HG03045 (cell line): ENCODE data around the gene TMEM119.

Source experiments
- ATAC-seq: cut with Tn5 transposase; IDR thresholded peaks from one replicate; pipeline ENCODE4 v1.9.1; 2021; ENCODE audit warnings: mild to moderate bottlenecking, moderate library complexity; ENCODE audit not compliant: unreplicated experiment

Gene TMEM119

DNA sequence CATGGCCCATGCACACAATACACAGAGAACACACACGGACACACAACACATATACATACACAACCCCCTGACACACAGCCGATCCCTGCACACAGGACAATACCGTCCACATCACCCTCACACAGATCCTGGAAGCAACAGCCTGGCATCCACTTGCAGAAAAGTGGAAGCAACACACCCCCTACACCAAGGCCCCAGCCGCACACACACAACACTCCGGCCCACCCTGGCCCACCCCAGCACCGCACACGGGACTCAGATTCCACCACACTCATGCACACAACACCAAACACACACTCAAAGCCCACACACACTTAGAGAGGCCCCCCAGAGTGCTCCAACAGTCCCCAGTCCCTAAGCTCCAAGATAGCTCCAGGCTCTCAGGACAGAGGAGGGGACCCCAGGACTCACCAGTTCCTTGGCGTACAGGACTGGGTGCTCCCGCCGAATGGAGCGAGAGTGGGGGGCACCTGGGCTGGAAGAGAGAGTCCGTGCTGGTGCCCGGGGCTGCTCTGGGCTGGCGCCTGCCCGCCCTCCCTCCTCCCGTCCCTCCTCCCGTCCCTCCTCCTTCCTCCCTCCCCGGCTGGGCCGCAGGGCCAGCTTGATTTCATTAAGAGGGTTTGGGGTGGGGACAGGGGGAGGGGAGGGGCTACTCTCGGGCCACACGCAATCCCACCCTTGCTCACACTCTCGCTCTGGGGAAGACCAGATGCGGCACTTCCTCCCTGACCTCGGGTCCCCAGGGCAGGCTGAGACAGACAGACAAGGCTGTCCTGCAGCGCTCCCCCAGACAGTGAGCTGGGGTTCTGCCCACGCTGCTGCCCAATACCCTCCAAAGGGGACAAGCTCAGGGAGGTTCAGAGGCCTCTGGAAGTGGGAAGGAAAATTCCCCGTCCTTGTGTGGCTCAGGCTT, at the start of gene TMEM119:
TSS of gene TMEM119 (minus strand) at position 526 of the 913 bp plus-strand sequence. CDS start 5,701 bp downstream, outside the sequence.
- no peak for ATAC-seq

DNA sequence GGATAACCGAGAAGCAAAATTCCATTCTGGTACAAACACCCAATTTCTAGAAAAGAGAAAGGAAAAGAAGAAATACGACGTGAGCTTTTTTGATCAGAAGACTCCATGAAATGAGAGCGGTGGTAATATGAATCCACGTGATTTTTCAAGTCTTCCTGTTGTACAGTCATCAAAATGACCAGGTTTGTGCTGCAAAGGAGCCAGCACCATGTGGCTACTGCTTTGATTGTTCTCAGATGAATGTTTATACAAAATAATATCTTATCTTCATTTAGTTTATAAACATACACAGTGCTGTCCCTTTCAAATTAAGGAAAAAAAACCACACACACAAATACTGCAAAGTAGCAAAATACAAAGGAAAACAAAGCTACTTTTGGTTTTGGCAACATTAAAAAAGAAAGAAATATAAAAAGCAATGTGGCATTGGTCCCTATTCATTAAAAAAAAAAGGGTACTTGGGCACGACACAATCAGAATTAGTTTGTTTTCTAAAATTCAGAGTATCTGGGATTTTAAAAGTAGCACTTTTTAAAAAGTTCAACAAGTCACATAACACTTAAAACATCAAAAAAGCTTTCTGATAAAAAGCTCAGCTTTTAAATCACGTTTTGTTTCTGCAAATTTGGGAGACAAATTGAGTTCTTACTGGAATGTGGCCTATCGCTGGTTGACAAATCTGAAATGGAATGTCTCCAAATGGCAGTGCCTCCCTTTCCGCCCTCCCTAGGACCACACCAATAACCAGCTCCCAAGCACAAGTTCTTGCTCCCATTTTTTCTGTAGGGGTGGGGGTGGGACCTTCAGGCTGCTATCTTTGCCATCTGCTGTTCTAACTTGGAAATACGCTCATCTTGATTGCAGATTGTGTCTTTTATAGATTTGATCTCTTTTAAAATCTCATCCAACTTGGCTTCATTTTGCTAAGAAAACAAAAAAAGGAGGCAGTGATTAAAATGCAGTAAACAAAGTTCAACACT, 49.0 kb upstream of the TMEM119 start:
- no peak for ATAC-seq

GRCh38 chr12:108645686-108646599, 48.1 kb upstream of the TMEM119 start:
- ATAC-seq: no peak

DNA sequence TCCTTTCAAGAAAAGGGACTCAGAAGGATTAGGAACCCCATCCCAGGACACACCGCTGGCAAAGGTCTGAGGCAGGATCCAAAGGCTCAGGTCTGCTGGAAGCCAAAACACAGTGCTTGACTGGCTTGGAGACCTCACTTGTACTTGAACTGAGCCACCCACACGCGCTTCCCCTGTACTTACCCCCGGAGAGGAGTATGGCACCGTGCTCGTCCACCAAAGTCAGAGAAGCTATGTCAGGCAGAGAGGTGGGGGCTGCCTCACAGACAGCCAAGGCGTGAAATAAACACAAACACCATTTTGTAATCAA, 46.9 kb upstream of the TMEM119 start:
- no peak for ATAC-seq

DNA sequence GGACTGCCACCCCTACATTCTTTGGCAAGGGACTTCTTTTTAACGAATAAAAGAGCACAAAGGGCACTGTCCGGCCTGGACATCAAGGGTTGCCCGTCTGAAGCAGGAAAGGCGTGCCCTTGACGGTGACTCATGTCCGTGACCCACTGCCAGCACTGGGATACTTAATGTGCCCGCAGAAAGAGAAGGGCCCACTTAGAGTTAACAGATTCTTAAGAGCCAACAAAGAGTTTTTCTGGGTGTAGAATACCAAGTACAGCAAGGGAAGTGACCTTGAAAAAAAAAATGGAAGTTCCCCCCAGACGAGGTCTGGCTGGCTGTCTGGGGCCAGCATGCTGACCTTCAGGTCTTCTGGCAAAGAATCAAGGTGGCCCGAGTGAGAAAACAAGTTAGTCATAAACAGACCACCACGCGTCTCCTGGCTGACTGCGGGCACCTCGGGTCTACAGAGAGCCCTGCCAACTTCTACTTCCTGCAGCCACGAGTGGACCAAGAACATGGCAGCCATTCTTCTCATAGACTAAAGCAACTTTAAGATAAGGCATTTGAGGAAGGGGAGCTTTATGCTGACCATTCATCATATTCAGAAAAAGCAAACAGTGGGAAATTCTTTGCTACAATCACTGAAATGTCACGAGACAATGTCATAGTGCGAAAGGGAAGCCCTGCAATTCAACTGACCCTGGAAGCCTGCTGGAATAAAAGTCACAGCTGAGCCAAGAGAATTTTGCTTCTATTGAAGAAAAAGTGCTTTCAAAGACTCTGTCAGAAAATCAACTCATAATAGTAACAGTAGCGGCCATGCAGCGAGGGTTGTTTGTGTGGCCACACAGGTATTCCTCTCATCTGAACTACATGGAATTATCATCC, 46.3 kb upstream of the TMEM119 start:
- no peak for ATAC-seq

- no peak for ATAC-seq
Measured at GRCh38 chr12:108642899-108643654, 45.2 kb upstream of the TMEM119 start.

DNA sequence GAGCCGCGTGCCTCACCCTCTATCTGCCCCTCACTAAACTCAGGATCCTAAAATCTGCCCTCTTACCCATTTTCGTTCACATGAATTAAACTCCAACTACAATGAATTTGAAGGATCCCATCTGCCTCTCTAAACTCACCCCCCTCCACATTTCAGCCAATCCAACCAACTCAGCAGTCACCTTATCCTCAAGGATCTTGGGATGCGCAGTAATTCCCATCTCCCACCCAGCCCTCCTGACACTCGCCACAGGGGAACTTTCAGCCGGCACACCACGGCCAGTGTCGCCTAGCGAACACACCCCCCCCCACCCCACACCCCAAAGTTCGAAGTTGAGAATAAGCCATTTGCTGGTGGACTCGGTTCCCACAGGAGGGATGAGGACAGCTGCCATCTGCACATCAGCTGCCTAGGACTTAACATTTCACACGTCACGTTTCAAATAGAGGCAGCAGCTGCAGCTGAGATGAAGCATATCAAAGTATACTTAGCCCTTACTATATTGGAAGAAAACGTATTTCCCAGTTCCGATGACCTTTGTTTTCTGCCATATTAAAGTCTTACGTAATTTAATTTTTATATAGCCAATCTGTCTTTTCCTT, 44.5 kb upstream of the TMEM119 start:
- ATAC-seq: no peak

GRCh38 chr12:108641446-108642268, 43.8 kb upstream of the TMEM119 start:
- no peak for ATAC-seq

- ATAC-seq: no peak
Measured at GRCh38 chr12:108640802-108641445, 43.0 kb upstream of the TMEM119 start.

DNA sequence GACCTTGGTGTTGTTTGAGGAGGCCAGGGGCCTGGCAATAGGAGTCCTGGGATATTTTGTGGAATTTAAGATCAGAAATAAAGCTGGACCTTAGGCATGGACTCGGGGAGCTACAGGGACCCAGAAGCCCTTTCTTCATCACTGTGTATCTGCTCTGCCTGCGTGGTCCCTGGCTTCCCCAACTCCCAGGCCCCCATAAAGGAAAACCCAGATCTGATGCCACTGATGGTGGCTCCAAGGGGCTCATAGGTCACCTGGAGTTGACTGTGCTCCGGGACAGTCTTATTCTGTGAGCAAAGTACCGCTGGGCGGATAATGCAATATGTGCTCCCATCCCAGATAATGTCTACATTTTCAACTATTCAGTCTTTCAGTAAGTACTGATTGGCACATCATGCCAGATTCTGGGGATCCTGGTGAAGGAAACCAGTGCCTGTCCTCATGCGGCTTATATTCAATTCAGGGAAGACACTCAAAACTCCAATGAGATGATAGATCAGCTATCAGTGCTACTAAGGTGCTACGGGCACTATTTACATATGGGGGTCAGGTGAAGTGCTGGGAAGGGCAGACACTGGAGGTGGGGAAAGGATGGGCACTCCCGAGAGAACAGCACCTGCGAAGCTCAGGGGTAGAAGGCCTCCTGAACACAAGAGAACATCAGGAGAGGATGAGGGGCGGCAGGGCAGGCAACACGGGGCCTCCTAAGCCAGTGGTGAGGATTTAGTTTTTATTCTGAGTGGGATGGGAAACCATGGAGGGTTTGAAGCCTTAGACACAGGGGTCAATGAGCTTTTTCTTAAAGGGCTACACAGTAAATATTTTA, 41.3 kb upstream of the TMEM119 start:
- ATAC-seq: no peak

GRCh38 chr12:108638141-108638827, 40.4 kb upstream of the TMEM119 start:
- ATAC-seq: no peak

DNA sequence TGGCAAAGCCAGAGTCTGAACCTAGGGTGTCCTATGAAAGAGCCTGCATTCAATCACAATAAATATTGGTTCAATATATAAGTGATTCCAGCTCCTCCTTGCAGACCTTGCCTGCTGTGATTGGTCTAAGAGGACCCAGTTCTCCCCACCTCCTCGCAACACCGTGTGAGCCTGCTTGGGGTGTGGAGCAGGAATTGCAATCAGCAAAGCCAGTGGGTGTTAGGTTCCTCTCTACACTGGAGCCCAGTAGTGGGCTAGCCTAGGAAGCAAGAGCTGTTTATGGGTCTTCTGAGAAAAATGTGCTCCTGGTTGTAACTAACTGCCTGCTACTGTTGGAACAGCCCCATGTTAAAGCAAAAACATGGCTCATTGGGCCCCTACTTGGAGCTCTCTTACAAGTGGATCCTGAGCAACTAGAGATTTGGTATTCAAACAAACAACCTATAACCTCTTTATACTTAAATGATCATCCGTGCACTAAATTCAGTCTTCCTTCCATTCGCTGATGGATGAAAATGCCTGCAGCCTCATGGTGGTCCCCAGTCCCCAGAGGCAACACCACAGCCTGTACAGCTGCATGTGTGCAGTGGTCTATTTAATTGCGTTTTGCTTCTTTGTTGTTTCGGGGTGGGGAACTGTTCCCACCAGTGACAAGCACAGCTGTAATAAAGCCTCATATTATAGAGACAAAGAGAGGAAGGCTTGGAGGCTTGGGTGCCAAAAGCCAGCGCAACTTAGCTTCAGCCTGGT, 39.5 kb upstream of the TMEM119 start:
- no peak for ATAC-seq

GRCh38 chr12:108635997-108636808, 38.3 kb upstream of the TMEM119 start:
- ATAC-seq: peak; percentile 2
